Smooth muscle cell (in vitro differentiated cells): ENCODE data around the gene ESRRG. TPM values are rescaled to one million over a fixed set of nuclear protein-coding genes. Genes with fewer than 3 reads are reported as not detected.

Experiments used
- DNase-seq: peaks from one replicate; lab custom pipeline; 2025; ENCODE audit not compliant: unreplicated experiment; lab: John Stamatoyannopoulos, UW
- H2AFZ ChIP-seq: fragments of 200-600 bp; sonication (generic); 2 replicates; pipeline ENCODE4 v1.6.0; 2016; ENCODE audit warnings: antibody characterized with exemption, low read depth, mild to moderate bottlenecking
- H3F3A ChIP-seq: fragments of 200-600 bp; sonication (generic); 2 replicates; pipeline ENCODE4 v1.6.0; 2017; ENCODE audit warnings: antibody characterized with exemption, low read depth
- H3K27ac ChIP-seq: fragments of 200-600 bp; sonication (generic); 2 replicates; pipeline ENCODE4 v1.5.1; 2016; ENCODE audit warnings: low read depth, mild to moderate bottlenecking
- H3K27me3 ChIP-seq: fragments of 200-600 bp; sonication (generic); 2 replicates; pipeline ENCODE4 v1.6.1; 2016; ENCODE audit warnings: low read depth, mild to moderate bottlenecking
- H3K36me3 ChIP-seq: fragments of 200-600 bp; sonication (generic); 2 replicates; pipeline ENCODE4 v1.5.1; 2016; ENCODE audit warnings: low read depth
- H3K4me1 ChIP-seq: fragments of 200-600 bp; sonication (generic); 2 replicates; pipeline ENCODE4 v1.5.1; 2016; ENCODE audit warnings: low read depth
- H3K4me2 ChIP-seq: fragments of 200-600 bp; sonication (generic); 2 replicates; pipeline ENCODE4 v1.6.0; 2016; ENCODE audit warnings: mild to moderate bottlenecking
- H3K4me3 ChIP-seq: fragments of 200-600 bp; sonication (generic); 2 replicates; pipeline ENCODE4 v1.5.1; 2016; ENCODE audit warnings: mild to moderate bottlenecking
- H3K79me2 ChIP-seq: fragments of 200-600 bp; sonication (generic); 2 replicates; pipeline ENCODE4 v1.6.0; 2016; ENCODE audit warnings: low read depth, mild to moderate bottlenecking
- H3K9ac ChIP-seq: fragments of 200-600 bp; sonication (generic); 2 replicates; pipeline ENCODE4 v1.6.0; 2016; ENCODE audit warnings: low read depth
- H3K9me3 ChIP-seq: fragments of 200-600 bp; sonication (generic); replicated peaks from 2 replicates; pipeline ENCODE4 v1.5.1; 2016; ENCODE audit warnings: low read depth
- H4K20me1 ChIP-seq: fragments of 200-600 bp; sonication (generic); 2 replicates; pipeline ENCODE4 v1.6.0; 2016; ENCODE audit warnings: low read depth
- WGBS: methylation state at CpG from one replicate; pipeline ENCODE4 v1.1.7; 2016; ENCODE audit warnings: low lambda C conversion rate; 5-methylcytosine and 5-hydroxymethylcytosine counted together
- polyA plus RNA-seq: library from polyadenylated mRNA; unstranded; fragments of >200 nt; fragmentation: Nextera tagmentation; extraction: Ambion mirVana; gene quantifications from 2 replicates; pipeline ENCODE4 v1.2.1, GENCODE V29; 2016
- total RNA-seq: library from RNA; depleted of rRNA; stranded (reverse); fragments of >200 nt; gene quantifications from 2 replicates; pipeline ENCODE4 v1.2.3, GENCODE V29; 2014
- TF ChIP-seq, protein P1 (sequence below): fragments of 200-600 bp; sonication (generic); IDR thresholded peaks from 2 replicates; pipeline ENCODE4 v1.5.1; 2017; ENCODE audit warnings: borderline replicate concordance, mild to moderate bottlenecking, antibody characterized with exemption; ENCODE audit not compliant: insufficient read depth, poor library complexity, severe bottlenecking

ESRRG gene
- total and polyA plus RNA-seq, 2 experiments from 2014 or later, result 0.26 TPM; not detected in 1

DNA sequence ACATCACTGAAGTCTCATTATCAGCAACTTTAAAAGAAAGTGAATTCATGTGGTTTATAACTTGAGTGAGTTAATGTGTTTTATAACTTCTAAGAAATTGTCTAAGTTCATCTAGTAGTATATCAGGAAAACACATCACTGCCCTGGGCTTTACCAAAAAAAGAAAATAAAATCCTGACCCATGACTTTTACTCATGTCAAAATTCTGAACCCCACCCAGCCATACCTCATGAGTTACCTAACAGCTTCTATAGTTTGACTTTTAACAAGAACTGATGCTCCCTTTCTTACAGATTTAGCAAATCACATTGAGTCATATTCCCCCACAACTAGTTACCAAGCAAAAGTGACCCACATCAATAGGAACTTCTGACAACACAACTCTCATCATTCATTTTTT is 57.4 kb downstream of the ESRRG start:
- DNase-seq, result no peak
- Histone ChIP-seq H3K27ac (no peak overlapping the region), H3K27me3 (no peaks in the 10 kb centered on the region), H3F3A (no peaks in the 10 kb centered on the region), H3K4me2 (no peak overlapping the region), H3K9ac (no peak overlapping the region), H3K4me3 (no peak overlapping the region), H4K20me1 (no peaks in the 10 kb centered on the region), H3K36me3 (no peaks in the 10 kb centered on the region), H2AFZ (no peak overlapping the region), H3K9me3 (no peaks in the 10 kb centered on the region), H3K79me2 (no peaks in the 10 kb centered on the region), H3K4me1 (no peaks in the 10 kb centered on the region)
- TF ChIP-seq, protein P1, sequence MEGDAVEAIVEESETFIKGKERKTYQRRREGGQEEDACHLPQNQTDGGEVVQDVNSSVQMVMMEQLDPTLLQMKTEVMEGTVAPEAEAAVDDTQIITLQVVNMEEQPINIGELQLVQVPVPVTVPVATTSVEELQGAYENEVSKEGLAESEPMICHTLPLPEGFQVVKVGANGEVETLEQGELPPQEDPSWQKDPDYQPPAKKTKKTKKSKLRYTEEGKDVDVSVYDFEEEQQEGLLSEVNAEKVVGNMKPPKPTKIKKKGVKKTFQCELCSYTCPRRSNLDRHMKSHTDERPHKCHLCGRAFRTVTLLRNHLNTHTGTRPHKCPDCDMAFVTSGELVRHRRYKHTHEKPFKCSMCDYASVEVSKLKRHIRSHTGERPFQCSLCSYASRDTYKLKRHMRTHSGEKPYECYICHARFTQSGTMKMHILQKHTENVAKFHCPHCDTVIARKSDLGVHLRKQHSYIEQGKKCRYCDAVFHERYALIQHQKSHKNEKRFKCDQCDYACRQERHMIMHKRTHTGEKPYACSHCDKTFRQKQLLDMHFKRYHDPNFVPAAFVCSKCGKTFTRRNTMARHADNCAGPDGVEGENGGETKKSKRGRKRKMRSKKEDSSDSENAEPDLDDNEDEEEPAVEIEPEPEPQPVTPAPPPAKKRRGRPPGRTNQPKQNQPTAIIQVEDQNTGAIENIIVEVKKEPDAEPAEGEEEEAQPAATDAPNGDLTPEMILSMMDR, result no peak

DNA sequence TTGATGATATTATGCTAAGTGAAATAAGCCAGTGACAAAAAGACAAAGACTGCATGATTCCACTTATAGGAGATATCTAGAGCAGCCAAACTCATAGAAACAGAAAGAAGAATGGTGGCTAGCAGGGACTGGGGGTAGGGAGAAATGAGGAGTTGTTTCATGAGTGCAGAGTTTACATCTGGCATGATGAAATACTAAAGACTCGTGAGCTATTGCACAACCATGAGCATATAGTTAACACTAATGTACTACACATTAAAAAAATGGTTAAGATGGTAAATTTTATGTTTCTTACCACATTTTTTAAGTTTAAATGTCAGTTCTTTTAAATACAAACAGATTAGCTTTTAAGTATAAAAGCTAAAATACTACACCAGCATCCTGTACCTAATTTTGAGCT is 57.8 kb downstream of the ESRRG start:
- no peaks in the 10 kb centered on the region for H3K36me3 ChIP-seq
- H3K9me3 ChIP-seq, result no peaks in the 10 kb centered on the region
- no peak overlapping the region for H3K4me3 ChIP-seq
- TF ChIP-seq, protein P1, result no peak
- DNase-seq, result no peak
- H4K20me1 ChIP-seq, result no peaks in the 10 kb centered on the region
- 17% methylated on average over 1 of the region's 1 CpG for WGBS
- H3F3A ChIP-seq, result no peaks in the 10 kb centered on the region
- no peak overlapping the region for H3K27ac ChIP-seq
- no peak overlapping the region for H3K4me2 ChIP-seq
- H2AFZ ChIP-seq, result no peak overlapping the region
- H3K27me3 ChIP-seq, result peaks cover 4% of the 10 kb centered on the region
- no peaks in the 10 kb centered on the region for H3K79me2 ChIP-seq
- H3K4me1 ChIP-seq, result no peaks in the 10 kb centered on the region
- H3K9ac ChIP-seq, result no peak overlapping the region

- DNase-seq, result no peak
- Histone ChIP-seq H4K20me1 (no peaks in the 10 kb centered on the region), H3K27ac (no peak overlapping the region), H3K4me2 (no peak overlapping the region), H3F3A (no peaks in the 10 kb centered on the region), H3K4me3 (no peak overlapping the region), H3K36me3 (no peaks in the 10 kb centered on the region), H3K79me2 (no peaks in the 10 kb centered on the region), H2AFZ (no peak overlapping the region), H3K9ac (no peak overlapping the region), H3K4me1 (no peaks in the 10 kb centered on the region), H3K27me3 (peaks cover 11% of the 10 kb centered on the region), H3K9me3 (no peaks in the 10 kb centered on the region)
- WGBS, result 95% methylated on average over 3 of the region's 3 CpGs
- TF ChIP-seq, protein P1, result no peak
Measured at GRCh38 chr1:216662681-216663080, 60.5 kb downstream of the ESRRG start.

DNA sequence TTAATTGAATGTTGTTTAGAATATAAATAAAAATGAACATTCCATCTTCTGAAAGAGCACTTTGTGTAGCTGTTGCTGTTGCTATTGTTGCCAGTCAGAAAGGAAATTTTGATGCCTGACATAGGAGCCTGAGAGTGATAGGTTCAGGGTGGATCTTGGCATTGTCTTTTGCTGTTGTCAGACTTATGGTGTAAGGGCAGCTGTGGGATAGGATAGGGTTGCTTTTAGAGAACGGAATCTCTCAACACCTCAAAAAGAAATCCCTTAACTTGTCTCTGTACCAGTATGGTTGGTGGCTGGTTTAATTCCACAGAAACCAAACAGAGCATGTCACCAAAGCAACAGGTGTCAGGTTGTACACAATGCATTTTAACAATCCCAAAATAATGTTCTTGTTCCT is 62.7 kb downstream of the ESRRG start:
- no peak overlapping the region for H3K4me3 ChIP-seq
- H3K27ac ChIP-seq, result no peak overlapping the region
- no peaks in the 10 kb centered on the region for H3K4me1 ChIP-seq
- H3K79me2 ChIP-seq, result no peaks in the 10 kb centered on the region
- H3K9me3 ChIP-seq, result no peaks in the 10 kb centered on the region
- H3F3A ChIP-seq, result no peaks in the 10 kb centered on the region
- no peak overlapping the region for H3K4me2 ChIP-seq
- TF ChIP-seq, protein P1, result no peak
- no peaks in the 10 kb centered on the region for H4K20me1 ChIP-seq
- DNase-seq, result no peak
- no peak overlapping the region for H3K9ac ChIP-seq
- peaks cover 11% of the 10 kb centered on the region for H3K27me3 ChIP-seq
- H3K36me3 ChIP-seq, result no peaks in the 10 kb centered on the region
- 100% methylated on average over 1 of the region's 1 CpG for whole genome bisulfite sequencing
- H2AFZ ChIP-seq, result no peak overlapping the region
